Astrocyte (in vitro differentiated cells and primary cell): ENCODE measurements around the gene DMBX1. TPM values are rescaled to one million over a fixed set of nuclear protein-coding genes. Genes with fewer than 3 reads are reported as not detected.

Source experiments
- DNase-seq: peaks from one replicate; pipeline ENCODE4 v3.0.0-alpha.2; 2010; ENCODE audit warnings: low read depth
- FAIRE-seq: peaks from 2 replicates; lab custom pipeline; 2011; peaks lifted over from hg19 to GRCh38; lab: Jason Lieb, UNC
- H2AFZ ChIP-seq: 2 replicates; pipeline ENCODE4 v1.6.0; 2012; ENCODE audit warnings: low read depth, low read length, inconsistent platforms
- H3K27ac ChIP-seq: 2 replicates; pipeline ENCODE4 v1.5.1; 2011; ENCODE audit warnings: low read depth, low read length, inconsistent platforms
- H3K27me3 ChIP-seq: 2 replicates; pipeline ENCODE4 v1.6.0; 2011; ENCODE audit warnings: low read length, inconsistent platforms; ENCODE audit not compliant: insufficient read depth
- H3K36me3 ChIP-seq: 2 replicates; pipeline ENCODE4 v1.5.1; 2011; ENCODE audit warnings: low read length, inconsistent platforms; ENCODE audit not compliant: insufficient read depth
- H3K4me1 ChIP-seq: 2 replicates; pipeline ENCODE4 v1.5.1; 2011; ENCODE audit warnings: low read length, inconsistent platforms; ENCODE audit not compliant: insufficient read depth
- H3K4me2 ChIP-seq: 2 replicates; pipeline ENCODE4 v1.6.0; 2012; ENCODE audit warnings: low read length, inconsistent platforms
- H3K4me3 ChIP-seq: 2 replicates; pipeline ENCODE4 v1.5.1; 2011; ENCODE audit warnings: low read depth, mild to moderate bottlenecking, low read length, inconsistent platforms; ENCODE audit not compliant: insufficient read depth
- H3K79me2 ChIP-seq: 2 replicates; pipeline ENCODE4 v1.6.0; 2012; ENCODE audit warnings: mild to moderate bottlenecking, low read length, inconsistent platforms; ENCODE audit not compliant: insufficient read depth
- H3K9ac ChIP-seq: 2 replicates; pipeline ENCODE4 v1.6.0; 2012; ENCODE audit warnings: mild to moderate bottlenecking, low read length, inconsistent platforms
- H3K9me3 ChIP-seq: 2 replicates; pipeline ENCODE4 v1.5.1; 2012; ENCODE audit warnings: low read depth, mild to moderate bottlenecking, low read length, inconsistent platforms; ENCODE audit not compliant: insufficient read depth
- H4K20me1 ChIP-seq: 2 replicates; pipeline ENCODE4 v1.6.0; 2012; ENCODE audit warnings: low read length, inconsistent platforms; ENCODE audit not compliant: insufficient read depth
- H3K27ac Mint-ChIP-seq: one replicate; pipeline ENCODE4 v1.8.0; 2021; ENCODE audit warnings: mild to moderate bottlenecking, mixed read lengths; ENCODE audit not compliant: unreplicated experiment
- H3K27me3 Mint-ChIP-seq: one replicate; pipeline ENCODE4 v1.8.0; 2021; ENCODE audit warnings: low read depth, mixed read lengths; ENCODE audit not compliant: unreplicated experiment
- H3K36me3 Mint-ChIP-seq: one replicate; pipeline ENCODE4 v1.8.0; 2021; ENCODE audit warnings: low read depth, mixed read lengths; ENCODE audit not compliant: unreplicated experiment
- H3K4me1 Mint-ChIP-seq: one replicate; pipeline ENCODE4 v1.8.0; 2021; ENCODE audit warnings: low read depth, mixed read lengths; ENCODE audit not compliant: unreplicated experiment
- H3K4me3 Mint-ChIP-seq: one replicate; pipeline ENCODE4 v1.8.0; 2021; ENCODE audit warnings: mild to moderate bottlenecking, moderate library complexity, mixed read lengths; ENCODE audit not compliant: unreplicated experiment
- H3K9me3 Mint-ChIP-seq: one replicate; pipeline ENCODE4 v1.8.0; 2021; ENCODE audit warnings: mild to moderate bottlenecking, mixed read lengths; ENCODE audit not compliant: unreplicated experiment
- CTCF ChIP-seq: IDR thresholded peaks from 2 replicates; pipeline ENCODE4 v1.5.1; 2011; ENCODE audit warnings: low read depth, mild to moderate bottlenecking, inconsistent platforms, low read length, moderate library complexity; ENCODE audit not compliant: insufficient read depth
- EZH2 ChIP-seq: IDR thresholded peaks from 2 replicates; pipeline ENCODE4 v1.6.1; 2012; ENCODE audit warnings: mild to moderate bottlenecking, low read length, inconsistent platforms; ENCODE audit not compliant: insufficient read depth
- total RNA-seq: library from RNA; stranded (reverse); gene quantifications from 2 replicates; pipeline ENCODE4 v1.2.1, GENCODE V29; 2021

Gene DMBX1
- total RNA-seq, 1 donor from 2014 or later: 0.07 TPM

- Histone ChIP-seq H3K9me3 (no peaks in the 10 kb centered on the region), H3K27ac (no peak overlapping the region), H3K79me2 (no peaks in the 10 kb centered on the region), H3K36me3 (no peaks in the 10 kb centered on the region), H3K9ac (no peak overlapping the region), H3K4me2 (no peak overlapping the region), H3K4me3 (no peak overlapping the region), H3K27me3 (peaks cover 38% of the 10 kb centered on the region), H3K4me1 (peaks cover 2% of the 10 kb centered on the region), H2AFZ (no peak overlapping the region), H4K20me1 (no peaks in the 10 kb centered on the region)
- TF ChIP-seq EZH2: no peak
- TF ChIP-seq CTCF: no peak
- Mint-ChIP-seq H3K27me3 (peaks cover 67% of the 10 kb centered on the region), H3K4me1 (peaks cover 5% of the 10 kb centered on the region), H3K27ac (no peak overlapping the region), H3K4me3 (no peak overlapping the region), H3K9me3 (peaks cover 6% of the 10 kb centered on the region), H3K36me3 (peaks cover 3% of the 10 kb centered on the region)
- DNase-seq (no peak), FAIRE-seq (no peak)
These were observed 42.5 kb downstream of the DMBX1 start for GRCh38 chr1:46532095-46532494.

DNA sequence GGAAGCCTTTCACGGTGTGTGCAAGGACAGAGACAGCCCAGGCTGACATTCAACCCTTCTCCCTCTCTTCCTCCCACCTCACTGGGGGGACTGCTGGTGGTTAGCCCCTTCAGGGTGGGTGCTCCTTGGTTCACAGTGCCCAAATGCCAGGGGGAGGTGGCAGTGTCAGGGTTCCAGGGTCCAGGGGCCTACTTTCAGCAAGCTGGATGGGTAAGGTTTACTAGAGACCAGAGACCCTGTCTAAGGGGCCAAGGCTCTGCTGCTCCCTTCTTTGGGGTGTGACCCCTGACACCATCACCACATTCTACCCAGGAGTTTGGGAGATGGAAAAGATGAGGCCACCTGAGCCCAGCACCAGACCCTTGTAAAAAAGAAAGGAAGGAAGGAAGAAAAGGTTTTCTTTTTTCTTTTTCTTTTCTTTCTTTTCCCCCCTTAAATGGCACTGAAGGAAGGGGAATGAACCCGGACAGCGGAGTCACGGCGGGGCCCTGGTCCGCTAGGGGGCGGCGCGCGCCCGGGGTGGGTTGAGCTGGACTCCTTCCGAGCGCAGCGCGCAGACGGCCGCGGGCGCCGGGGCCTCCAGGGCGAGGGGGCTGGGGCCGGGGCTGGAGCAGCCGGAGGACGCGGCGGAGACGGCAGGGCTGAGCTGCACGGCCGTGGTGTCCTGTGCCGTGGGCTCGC lies 43.0 kb downstream of the DMBX1 start:
- peak overlapping the region; percentile 46 for H3K4me3 ChIP-seq
- no peaks in the 10 kb centered on the region for H3K36me3 ChIP-seq
- no peaks in the 10 kb centered on the region for H3K9me3 ChIP-seq
- H3K9ac ChIP-seq: no peak overlapping the region
- peak overlapping the region; percentile 82 for H3K4me2 ChIP-seq
- TF ChIP-seq CTCF: peak; percentile 41
- TF ChIP-seq EZH2: no peak
- peaks cover 2% of the 10 kb centered on the region for H3K4me1 ChIP-seq
- FAIRE-seq (no peak), DNase-seq (peak; percentile 45)
- peaks cover 6% of the 10 kb centered on the region for H3K9me3 Mint-ChIP-seq
- H3K27me3 ChIP-seq: peaks cover 37% of the 10 kb centered on the region
- H3K27ac Mint-ChIP-seq: no peak overlapping the region
- no peaks in the 10 kb centered on the region for H3K79me2 ChIP-seq
- no peak overlapping the region for H3K27ac ChIP-seq
- peaks cover 5% of the 10 kb centered on the region for H3K4me1 Mint-ChIP-seq
- no peak overlapping the region for H3K4me3 Mint-ChIP-seq
- H4K20me1 ChIP-seq: no peaks in the 10 kb centered on the region
- H3K27me3 Mint-ChIP-seq: peaks cover 71% of the 10 kb centered on the region
- H2AFZ ChIP-seq: peak overlapping the region; percentile 75
- peaks cover 3% of the 10 kb centered on the region for H3K36me3 Mint-ChIP-seq

DNA sequence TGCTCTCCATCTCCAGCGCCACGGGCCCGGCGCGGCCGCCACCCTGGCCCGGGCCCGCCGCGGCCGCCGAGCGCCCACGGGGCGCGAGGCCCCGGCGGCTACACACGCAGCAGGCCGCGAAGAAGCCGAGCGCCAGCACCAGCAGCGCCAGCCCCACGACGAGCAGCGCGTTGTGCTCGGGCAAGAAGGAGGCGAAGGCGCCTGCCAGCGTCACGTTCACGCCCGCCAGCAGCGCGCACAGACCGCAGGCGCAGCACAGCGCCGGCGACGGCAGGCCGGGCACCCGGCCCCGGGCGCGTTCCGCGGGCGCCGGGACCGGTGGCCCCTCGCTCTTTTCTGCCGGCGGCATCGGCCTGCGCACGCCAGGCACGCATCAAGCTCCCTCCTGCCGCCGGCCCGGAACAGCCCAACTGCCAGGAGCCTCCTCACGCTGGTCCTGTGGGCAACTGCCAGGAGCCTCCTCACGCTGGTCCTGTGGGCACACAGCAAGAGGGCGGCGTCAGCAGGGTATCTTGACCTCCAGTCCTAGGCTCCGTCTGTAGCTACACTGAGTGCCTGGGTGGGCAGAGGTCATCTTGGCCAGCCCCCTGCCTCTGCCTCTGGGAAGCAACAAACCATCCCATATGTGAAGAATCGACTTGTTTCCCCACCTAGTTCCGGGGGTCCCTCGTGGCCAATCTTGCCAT lies 43.7 kb downstream of the DMBX1 start:
- Mint-ChIP-seq H3K4me3 (no peak overlapping the region), H3K36me3 (peaks cover 3% of the 10 kb centered on the region), H3K9me3 (peaks cover 6% of the 10 kb centered on the region), H3K27ac (no peak overlapping the region), H3K27me3 (peaks cover 71% of the 10 kb centered on the region), H3K4me1 (peaks cover 5% of the 10 kb centered on the region)
- no peak for FAIRE-seq
- Histone ChIP-seq H2AFZ (peak overlapping the region; percentile 75), H3K79me2 (no peaks in the 10 kb centered on the region), H3K4me2 (peak overlapping the region; percentile 82), H3K9ac (no peak overlapping the region), H3K36me3 (no peaks in the 10 kb centered on the region), H3K9me3 (no peaks in the 10 kb centered on the region), H3K27ac (no peak overlapping the region), H3K4me1 (peaks cover 2% of the 10 kb centered on the region), H4K20me1 (no peaks in the 10 kb centered on the region), H3K27me3 (peaks cover 40% of the 10 kb centered on the region), H3K4me3 (peak overlapping the region; percentile 46)
- TF ChIP-seq EZH2: no peak
- no peak for TF ChIP-seq CTCF
- DNase-seq: peak; percentile 45
